Prostate gland (tissue), 2 donors: ENCODE measurements around the gene MFSD6. TPM values are rescaled to one million over a fixed set of nuclear protein-coding genes. Genes with fewer than 3 reads are reported as not detected.

Experiments
- DNase-seq: peaks from one replicate; pipeline ENCODE4 v3.0.0-alpha.2; 2019; ENCODE audit warnings: low spot score
- H3K27ac ChIP-seq, 2 donors: fragments of 200-600 bp; sonication (generic); 2 replicates each; pipeline ENCODE4 v1.5.1; 2017 to 2019
- H3K27me3 ChIP-seq: fragments of 200-600 bp; sonication (generic); replicated peaks from 2 replicates; pipeline ENCODE4 v1.5.1; 2019; ENCODE audit not compliant: insufficient read depth
- H3K36me3 ChIP-seq, 2 donors: fragments of 200-600 bp; sonication (generic); 1 replicate in 1 of 2; 2 replicates in 1 of 2; pipeline versions ENCODE4 v1.5.1 to v1.8.1; 2017 to 2019
- H3K4me1 ChIP-seq: fragments of 200-600 bp; sonication (generic); replicated peaks from 2 replicates; pipeline ENCODE4 v1.5.1; 2019
- H3K4me3 ChIP-seq, 2 donors: fragments of 200-600 bp; sonication (generic); 2 replicates each; pipeline ENCODE4 v1.5.1; 2017 to 2019
- H3K9me3 ChIP-seq: fragments of 200-600 bp; sonication (generic); 2 replicates; pipeline ENCODE4 v1.5.1; 2017
- POLR2A ChIP-seq: fragments of 450-650 bp; IDR thresholded peaks from one replicate; pipeline ENCODE4 v1.6.1; 2016; ENCODE audit warnings: antibody characterized with exemption, mild to moderate bottlenecking
- POLR2AphosphoS5 ChIP-seq: sonication (generic); formaldehyde crosslinking; IDR thresholded peaks from one replicate; pipeline ENCODE4 v1.6.1; 2017; ENCODE audit warnings: antibody characterized with exemption
- WGBS: methylation state at CpG from one replicate; pipeline ENCODE4 v1.1.5; 2018; 5-methylcytosine and 5-hydroxymethylcytosine counted together
- intact Hi-C: fragments of 100-400 bp; cut with DNase I; formaldehyde crosslinking; loops from one replicate; pipeline ENCODE4 v1.14.2; 2022
- total RNA-seq, 2 donors: library from RNA; depleted of rRNA; stranded (reverse); fragments of >200 nt; gene quantifications; one replicate each; pipeline ENCODE4 v1.1.0, GENCODE V29; 2016
- TF ChIP-seq, protein P1 (sequence below), 4 experiments: fragments of 200-600 bp in 2 of 4; fragments of 450-650 bp in 2 of 4; sonication (generic) in 2 of 4; IDR thresholded peaks; 1 replicate in 3 of 4; 2 replicates in 1 of 4; pipeline ENCODE4 v1.5.1; 2016 to 2019; ENCODE audit warnings: antibody characterized with exemption in 4 of 4, mild to moderate bottlenecking in 2 of 4, moderate library complexity in 2 of 4

MFSD6 gene
- total RNA-seq, 2 donors from 2014 or later, result 89.1 to 114 TPM

- WGBS, result 95% methylated on average over 4 of the region's 4 CpGs
- no peaks in the 10 kb centered on the region for H3K9me3 ChIP-seq
- no peaks in the 10 kb centered on the region for H3K27me3 ChIP-seq
- TF ChIP-seq, protein P1, sequence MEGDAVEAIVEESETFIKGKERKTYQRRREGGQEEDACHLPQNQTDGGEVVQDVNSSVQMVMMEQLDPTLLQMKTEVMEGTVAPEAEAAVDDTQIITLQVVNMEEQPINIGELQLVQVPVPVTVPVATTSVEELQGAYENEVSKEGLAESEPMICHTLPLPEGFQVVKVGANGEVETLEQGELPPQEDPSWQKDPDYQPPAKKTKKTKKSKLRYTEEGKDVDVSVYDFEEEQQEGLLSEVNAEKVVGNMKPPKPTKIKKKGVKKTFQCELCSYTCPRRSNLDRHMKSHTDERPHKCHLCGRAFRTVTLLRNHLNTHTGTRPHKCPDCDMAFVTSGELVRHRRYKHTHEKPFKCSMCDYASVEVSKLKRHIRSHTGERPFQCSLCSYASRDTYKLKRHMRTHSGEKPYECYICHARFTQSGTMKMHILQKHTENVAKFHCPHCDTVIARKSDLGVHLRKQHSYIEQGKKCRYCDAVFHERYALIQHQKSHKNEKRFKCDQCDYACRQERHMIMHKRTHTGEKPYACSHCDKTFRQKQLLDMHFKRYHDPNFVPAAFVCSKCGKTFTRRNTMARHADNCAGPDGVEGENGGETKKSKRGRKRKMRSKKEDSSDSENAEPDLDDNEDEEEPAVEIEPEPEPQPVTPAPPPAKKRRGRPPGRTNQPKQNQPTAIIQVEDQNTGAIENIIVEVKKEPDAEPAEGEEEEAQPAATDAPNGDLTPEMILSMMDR (IDR thresholded peaks at IDR 0.05), result no peak
- TF ChIP-seq POLR2AphosphoS5, result no peak
- TF ChIP-seq POLR2A, result no peak
- intact Hi-C loops, result no loop called here
- H3K36me3 ChIP-seq, result no peaks in the 10 kb centered on the region
- no peak overlapping the region for H3K4me3 ChIP-seq
- no peak for DNase-seq
- no peak overlapping the region for H3K27ac ChIP-seq
- peaks cover 12% of the 10 kb centered on the region for H3K4me1 ChIP-seq
Measured at GRCh38 chr2:190415251-190415650, 7.1 kb downstream of the MFSD6 start.

GRCh38 chr2:190415794-190416775 lies 7.9 kb downstream of the MFSD6 start:
- WGBS, result 66% methylated on average over 2 of the region's 2 CpGs
- intact Hi-C loops, result no loop called here
- no peaks in the 10 kb centered on the region for H3K36me3 ChIP-seq
- peaks cover 12% of the 10 kb centered on the region for H3K4me1 ChIP-seq
- TF ChIP-seq, protein P1 (IDR thresholded peaks at IDR 0.05), result no peak
- TF ChIP-seq POLR2A (no peak), POLR2AphosphoS5 (no peak)
- no peak for DNase-seq
- H3K27me3 ChIP-seq, result no peaks in the 10 kb centered on the region
- no peaks in the 10 kb centered on the region for H3K9me3 ChIP-seq
- peak overlapping the region; percentile 24 to 41 for H3K27ac ChIP-seq
- H3K4me3 ChIP-seq, result no peak overlapping the region

DNA sequence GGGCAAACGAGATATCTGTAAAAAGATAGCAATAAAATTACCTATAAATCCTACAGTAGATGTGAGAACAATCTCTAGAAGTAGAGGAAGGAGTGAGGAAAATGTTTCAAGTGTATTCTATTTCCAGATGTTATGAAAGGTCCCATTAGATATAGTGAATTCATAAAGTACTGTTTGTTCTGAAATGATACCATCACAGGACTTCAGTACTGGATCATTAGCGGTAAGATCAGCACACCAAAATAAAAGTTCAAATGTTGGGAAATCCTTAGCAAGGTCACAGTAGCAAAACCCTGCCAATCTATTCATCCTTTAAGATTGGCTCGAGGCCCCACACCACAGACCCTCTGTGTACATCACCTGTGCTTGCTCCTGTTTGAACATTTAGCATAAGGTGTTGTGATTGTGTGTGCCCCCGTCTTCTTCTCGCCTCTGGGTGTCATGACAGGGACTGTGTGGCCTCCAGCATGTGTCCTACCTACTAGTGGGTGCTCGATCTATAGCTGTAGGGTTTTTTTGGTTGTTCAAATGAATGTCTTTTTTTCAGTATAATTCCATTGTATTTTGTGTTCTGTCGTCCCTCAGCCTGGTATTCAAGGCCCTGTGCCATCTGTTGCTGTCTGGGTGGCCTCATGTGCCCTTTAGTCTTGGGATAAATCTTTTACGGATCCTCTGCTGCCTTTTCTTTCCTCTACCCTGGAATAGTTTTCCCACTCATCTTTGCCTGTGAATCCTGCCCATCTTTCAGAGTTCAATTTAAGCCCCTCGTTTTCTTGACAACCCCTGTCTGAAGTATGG lies 9.1 kb downstream of the MFSD6 start:
- Histone ChIP-seq H3K27ac (peak overlapping the region; percentile 24 to 41), H3K27me3 (no peaks in the 10 kb centered on the region)
- WGBS, result 44% methylated on average over 9 of the region's 9 CpGs

DNA sequence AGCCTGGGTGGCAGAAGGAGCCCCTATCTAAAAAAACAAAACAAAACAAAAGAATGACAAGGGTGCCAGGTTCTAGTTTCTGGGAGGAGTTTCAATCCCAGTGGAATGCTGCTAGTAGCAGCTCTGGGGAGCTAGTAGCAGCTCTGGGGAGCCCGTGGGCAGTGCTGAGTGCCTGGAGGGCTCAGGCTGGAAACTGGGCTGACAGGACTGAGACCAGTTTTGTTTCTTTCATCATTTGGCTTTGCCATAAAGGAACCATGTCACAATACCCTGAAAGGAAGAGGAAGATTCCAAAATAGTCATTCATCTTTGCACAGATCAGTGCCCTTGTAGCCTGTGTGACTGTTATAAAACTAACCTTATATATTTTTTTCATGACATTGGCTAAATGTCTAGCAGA lies 10.6 kb downstream of the MFSD6 start:
- Histone ChIP-seq H3K4me1 (peaks cover 7% of the 10 kb centered on the region), H3K9me3 (no peaks in the 10 kb centered on the region), H3K27ac (no peak overlapping the region), H3K27me3 (no peaks in the 10 kb centered on the region), H3K4me3 (no peak overlapping the region), H3K36me3 (no peaks in the 10 kb centered on the region)
- WGBS, result 35% methylated on average over 1 of the region's 1 CpG
- TF ChIP-seq POLR2A (no peak), POLR2AphosphoS5 (no peak)
- TF ChIP-seq, protein P1 (IDR thresholded peaks at IDR 0.05), result no peak
- no peak for DNase-seq
- intact Hi-C loops, result no loop called here

More for the DNA sequence above, 9.1 kb downstream of the MFSD6 start:
- TF ChIP-seq POLR2AphosphoS5, result peak; percentile 26
- TF ChIP-seq, protein P1 (IDR thresholded peaks at IDR 0.05), result no peak
- Histone ChIP-seq H3K36me3 (no peaks in the 10 kb centered on the region), H3K4me3 (no peak overlapping the region), H3K9me3 (no peaks in the 10 kb centered on the region), H3K4me1 (peaks cover 12% of the 10 kb centered on the region)
- intact Hi-C loops, result no loop called here
- no peak for DNase-seq
